AG08396 (cell line): Measurements from ENCODE around the gene MMP2.

Experiments used
- DNase-seq: peaks from one replicate; pipeline ENCODE4 v3.0.0; 2012; ENCODE audit warnings: low spot score, mixed read lengths

The MMP2 gene

GRCh38 chr16:55515111-55515510 lies 36.1 kb downstream of the MMP2 start:
- no peak for DNase-seq

GRCh38 chr16:55521792-55522191 lies 42.8 kb downstream of the MMP2 start:
- no peak for DNase-seq

GRCh38 chr16:55526441-55526840 lies 47.4 kb downstream of the MMP2 start:
- DNase-seq: no peak

- no peak for DNase-seq
Observed at GRCh38 chr16:55527885-55528284, 48.9 kb downstream of the MMP2 start.

- no peak for DNase-seq
Observed at GRCh38 chr16:55529018-55529417, 50.0 kb downstream of the MMP2 start.

- no peak for DNase-seq
Observed at GRCh38 chr16:55530316-55530856, 51.4 kb downstream of the MMP2 start.

GRCh38 chr16:55532227-55532626 lies 53.2 kb downstream of the MMP2 start:
- DNase-seq: no peak

- no peak for DNase-seq
Observed at GRCh38 chr16:55534756-55535155, 55.8 kb downstream of the MMP2 start.

GRCh38 chr16:55539049-55539448 lies 60.1 kb downstream of the MMP2 start:
- DNase-seq: no peak

- no peak for DNase-seq
Observed at GRCh38 chr16:55539488-55539887, 60.5 kb downstream of the MMP2 start.

- no peak for DNase-seq
Observed at GRCh38 chr16:55540221-55540620, 61.2 kb downstream of the MMP2 start.

- DNase-seq: peak; percentile 6
Observed at GRCh38 chr16:55542459-55543082, 63.6 kb downstream of the MMP2 start.

- DNase-seq: no peak
Observed at GRCh38 chr16:55543472-55543871, 64.5 kb downstream of the MMP2 start.

- no peak for DNase-seq
Observed at GRCh38 chr16:55552621-55553020, 73.6 kb downstream of the MMP2 start.

- no peak for DNase-seq
Observed at GRCh38 chr16:55555436-55555835, 76.4 kb downstream of the MMP2 start.
